Testis (tissue), 3 donors: Measurements from ENCODE around the gene ZCCHC7. TPM values are rescaled to one million over a fixed set of nuclear protein-coding genes. Genes with fewer than 3 reads are reported as not detected.
A peak's percentile ranks its signal among the peaks of the same experiment; 100 is the strongest.

ENCODE experiments used
- DNase-seq: peaks from one replicate; pipeline ENCODE4 v3.0.0-alpha.2; 2019
- H3K27ac ChIP-seq, 2 donors: fragments of 200-600 bp; sonication (generic); one replicate each; pipeline ENCODE4 v1.5.1; 2019
- H3K27me3 ChIP-seq: fragments of 200-600 bp; sonication (generic); one replicate; pipeline ENCODE4 v1.5.1; 2019
- H3K36me3 ChIP-seq: fragments of 200-600 bp; sonication (generic); one replicate; pipeline ENCODE4 v1.5.1; 2017; ENCODE audit warnings: low read depth; ENCODE audit errors: missing control alignments
- H3K4me1 ChIP-seq: fragments of 200-600 bp; sonication (generic); one replicate; pipeline ENCODE4 v1.5.1; 2019
- H3K4me3 ChIP-seq, 2 donors: fragments of 200-600 bp; sonication (generic); one replicate each; pipeline ENCODE4 v1.5.1; 2017 to 2019
- H3K9me3 ChIP-seq: fragments of 200-600 bp; sonication (generic); one replicate; pipeline ENCODE4 v1.5.1; 2017
- POLR2A ChIP-seq: fragments of 450-650 bp; IDR thresholded peaks from one replicate; pipeline ENCODE4 v1.6.1; 2017; ENCODE audit warnings: antibody characterized with exemption, mild to moderate bottlenecking, moderate library complexity
- WGBS, 2 donors: methylation state at CpG; one replicate each; pipeline ENCODE4 v1.1.5; 2018; 5-methylcytosine and 5-hydroxymethylcytosine counted together
- intact Hi-C: fragments of 100-400 bp; cut with DNase I; formaldehyde crosslinking; loops from one replicate; pipeline ENCODE4 v1.15.1; 2023; ENCODE audit warnings: low total_unique reads
- polyA plus RNA-seq: library from polyadenylated mRNA; stranded (reverse); fragments of 350-450 nt; fragmentation: Illumina TruSeq; extraction: RNeasy Lipid Tissue Mini Kit (QIAGEN cat#74804); gene quantifications from one replicate; pipeline ENCODE4 v1.2.3, GENCODE V29; 2014; ENCODE audit warnings: low read depth, low replicate concordance; ENCODE audit not compliant: insufficient read depth
- total RNA-seq, 2 donors: library from RNA; depleted of rRNA; stranded (reverse); fragments of >200 nt; gene quantifications; one replicate each; pipeline ENCODE4 v1.2.3, GENCODE V29; 2016
- TF ChIP-seq, protein P1 (sequence below), 3 experiments: fragments of 450-650 bp in 2 of 3; fragments of 200-600 bp in 1 of 3; sonication (generic) in 1 of 3; IDR thresholded peaks; one replicate each; pipeline ENCODE4 v1.5.1; 2016 to 2019; ENCODE audit warnings: antibody characterized with exemption in 3 of 3, mild to moderate bottlenecking in 2 of 3, moderate library complexity in 1 of 3

The ZCCHC7 gene
- total and polyA plus RNA-seq, 3 donors from 2014 or later = 14.4 to 20.6 (median 18.5) TPM

GRCh38 chr9:37381094-37381741 is 260.8 kb downstream of the ZCCHC7 start:
- H3K4me1 ChIP-seq = no peaks in the 10 kb centered on the region
- H3K27me3 ChIP-seq = no peaks in the 10 kb centered on the region
- intact Hi-C loops = no loop called here
- TF ChIP-seq, protein P1, sequence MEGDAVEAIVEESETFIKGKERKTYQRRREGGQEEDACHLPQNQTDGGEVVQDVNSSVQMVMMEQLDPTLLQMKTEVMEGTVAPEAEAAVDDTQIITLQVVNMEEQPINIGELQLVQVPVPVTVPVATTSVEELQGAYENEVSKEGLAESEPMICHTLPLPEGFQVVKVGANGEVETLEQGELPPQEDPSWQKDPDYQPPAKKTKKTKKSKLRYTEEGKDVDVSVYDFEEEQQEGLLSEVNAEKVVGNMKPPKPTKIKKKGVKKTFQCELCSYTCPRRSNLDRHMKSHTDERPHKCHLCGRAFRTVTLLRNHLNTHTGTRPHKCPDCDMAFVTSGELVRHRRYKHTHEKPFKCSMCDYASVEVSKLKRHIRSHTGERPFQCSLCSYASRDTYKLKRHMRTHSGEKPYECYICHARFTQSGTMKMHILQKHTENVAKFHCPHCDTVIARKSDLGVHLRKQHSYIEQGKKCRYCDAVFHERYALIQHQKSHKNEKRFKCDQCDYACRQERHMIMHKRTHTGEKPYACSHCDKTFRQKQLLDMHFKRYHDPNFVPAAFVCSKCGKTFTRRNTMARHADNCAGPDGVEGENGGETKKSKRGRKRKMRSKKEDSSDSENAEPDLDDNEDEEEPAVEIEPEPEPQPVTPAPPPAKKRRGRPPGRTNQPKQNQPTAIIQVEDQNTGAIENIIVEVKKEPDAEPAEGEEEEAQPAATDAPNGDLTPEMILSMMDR (IDR thresholded peaks at IDR 0.05) = no peak
- TF ChIP-seq POLR2A = no peak
- no peak overlapping the region for H3K27ac ChIP-seq
- H3K4me3 ChIP-seq = no peak overlapping the region
- peak; percentile 33 for DNase-seq
- 78 to 82% methylated on average over 9 to 11 of the region's 11 CpGs for WGBS, 2 donors
- H3K9me3 ChIP-seq = no peaks in the 10 kb centered on the region
- H3K36me3 ChIP-seq = no peaks in the 10 kb centered on the region

- H3K4me1 ChIP-seq = no peaks in the 10 kb centered on the region
- no peaks in the 10 kb centered on the region for H3K27me3 ChIP-seq
- 75 to 84% methylated on average over 14 of the region's 14 CpGs for WGBS, 2 donors
- no peak for DNase-seq
- no peak overlapping the region for H3K4me3 ChIP-seq
- no peak overlapping the region for H3K27ac ChIP-seq
- TF ChIP-seq, protein P1 (IDR thresholded peaks at IDR 0.05) = no peak
- TF ChIP-seq POLR2A = no peak
- H3K36me3 ChIP-seq = no peaks in the 10 kb centered on the region
- intact Hi-C loops = no loop called here
- no peaks in the 10 kb centered on the region for H3K9me3 ChIP-seq
These were observed 262.0 kb downstream of the ZCCHC7 start for GRCh38 chr9:37382161-37382981.

- intact Hi-C loops = no loop called here
- Histone ChIP-seq H3K4me1 (no peaks in the 10 kb centered on the region), H3K27ac (no peak overlapping the region), H3K36me3 (no peaks in the 10 kb centered on the region), H3K27me3 (no peaks in the 10 kb centered on the region), H3K9me3 (no peaks in the 10 kb centered on the region), H3K4me3 (no peak overlapping the region)
- WGBS, 2 donors = 58 to 100% methylated on average over 2 to 5 of the region's 5 CpGs
- no peak for DNase-seq
- TF ChIP-seq, protein P1 (IDR thresholded peaks at IDR 0.05) = no peak
- no peak for TF ChIP-seq POLR2A
These were observed 262.6 kb downstream of the ZCCHC7 start for GRCh38 chr9:37382982-37383357.

DNA sequence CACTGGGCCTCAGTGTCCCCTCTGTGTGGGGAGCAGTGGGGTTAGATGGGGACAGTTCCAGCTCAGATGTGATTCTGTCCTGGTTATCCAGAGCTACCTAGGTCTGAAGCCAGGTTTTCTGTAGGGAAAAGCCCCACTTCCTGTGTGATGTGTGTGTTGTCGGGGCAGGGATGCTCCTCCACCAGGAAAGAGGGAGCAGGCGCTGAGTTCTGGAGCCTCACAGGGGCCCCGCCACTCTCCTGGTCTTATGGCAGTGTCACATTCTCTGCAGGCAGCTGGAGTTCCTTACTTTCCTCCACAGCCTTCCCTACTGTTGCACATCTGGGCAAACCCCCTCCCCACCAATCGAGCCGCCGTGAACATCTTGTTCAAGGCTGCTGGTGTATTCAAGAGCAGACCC is 263.0 kb downstream of the ZCCHC7 start:
- WGBS, 2 donors = 85 to 89% methylated on average over 6 of the region's 6 CpGs
- Histone ChIP-seq H3K36me3 (no peaks in the 10 kb centered on the region), H3K4me1 (no peaks in the 10 kb centered on the region), H3K4me3 (no peak overlapping the region), H3K27me3 (no peaks in the 10 kb centered on the region), H3K9me3 (no peaks in the 10 kb centered on the region), H3K27ac (no peak overlapping the region)
- no peak for DNase-seq
- no peak for TF ChIP-seq POLR2A
- TF ChIP-seq, protein P1 (IDR thresholded peaks at IDR 0.05) = no peak
- intact Hi-C loops = no loop called here
